MM.1S (cell line): ENCODE measurements around the gene RTCB.

ENCODE experiments used
- CTCF ChIP-seq: fragments of 300-600 bp; sonication (generic); IDR thresholded peaks from 2 replicates; pipeline ENCODE4 v1.5.1; 2016; ENCODE audit warnings: antibody characterized with exemption, low read length, mixed read lengths
- EZH2phosphoT487 ChIP-seq: fragments of 300-600 bp; sonication (generic); IDR thresholded peaks from 2 replicates; pipeline ENCODE4 v1.6.1; 2018; ENCODE audit warnings: antibody characterized with exemption, low read length

GRCh38 chr22:32426881-32427280, 14.8 kb upstream of the RTCB start:
- no peak for TF ChIP-seq CTCF
- no peak for TF ChIP-seq EZH2phosphoT487
